Endometrial microvascular endothelial cells (primary cell): ENCODE results near the gene GLI2. TPM values are rescaled to one million over a fixed set of nuclear protein-coding genes. Genes with fewer than 3 reads are reported as not detected.

Source experiments
- in situ Hi-C: cut with HindIII; loops from 2 replicates; pipeline ENCODE4 v1.10.0; 2017; ENCODE audit warnings: low sequenced_read_pairs, low pct_unique_long_range_greater_than_20kb; ENCODE audit errors: inconsistent ontology term
- total RNA-seq: library from RNA; depleted of rRNA; stranded (reverse); fragments of >200 nt; gene quantifications from one replicate; pipeline ENCODE4 v1.2.3, GENCODE V29; 2015; ENCODE audit errors: inconsistent ontology term

Gene GLI2
- total RNA-seq, 1 donor from 2014 or later = 1.5 TPM

GRCh38 chr2:120776649-120777048 lies 41.0 kb downstream of the GLI2 start:
- in situ Hi-C loops = no loop called here

DNA sequence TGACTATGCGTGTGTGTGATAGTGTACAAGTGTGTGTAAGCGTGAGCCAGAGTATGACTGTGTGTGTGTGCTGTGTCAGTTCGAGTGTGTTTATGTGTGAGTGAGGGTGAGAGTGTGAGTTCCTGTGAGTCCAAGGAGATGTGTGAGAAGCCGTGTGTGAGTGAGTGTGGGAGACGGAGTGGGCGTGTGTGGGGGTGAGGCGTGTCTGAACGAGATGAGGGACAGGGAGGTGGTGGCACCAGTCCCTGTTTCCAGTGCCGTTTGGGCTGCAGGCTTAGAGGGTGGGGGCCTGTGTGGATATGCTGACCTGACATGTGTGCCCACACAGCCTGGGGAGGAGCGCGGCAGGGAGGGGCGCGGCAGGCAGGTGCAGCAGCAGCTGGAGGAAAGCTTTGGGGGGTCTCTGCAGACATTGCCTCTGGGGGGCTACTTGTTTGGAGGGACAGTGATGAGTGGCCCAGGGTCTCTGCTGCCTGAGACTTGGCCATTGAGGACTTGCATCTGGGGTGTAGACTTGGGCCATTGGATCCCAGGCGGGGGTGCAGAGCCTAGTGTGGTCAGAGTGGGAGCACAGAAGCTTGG lies 41.6 kb downstream of the GLI2 start:
- in situ Hi-C loops = no loop called here

DNA sequence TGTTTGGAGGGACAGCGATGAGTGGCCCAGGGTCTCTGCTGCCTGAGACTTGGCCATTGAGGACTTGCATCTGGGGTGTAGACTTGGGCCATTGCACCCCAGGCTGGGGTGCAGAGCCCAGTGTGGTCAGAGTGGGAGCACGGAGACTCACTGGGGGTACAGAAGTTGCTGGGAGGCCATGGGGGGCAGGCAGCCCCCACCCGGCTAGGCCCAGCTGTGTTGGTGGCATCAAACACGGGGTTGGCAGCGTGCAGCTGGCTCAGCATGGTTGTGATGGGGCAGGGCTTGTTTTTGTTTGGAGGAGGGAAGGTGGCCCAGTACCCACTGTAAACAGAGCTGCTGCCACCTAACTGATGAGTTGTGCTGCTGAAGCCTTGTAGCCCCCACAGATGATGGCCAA lies 42.1 kb downstream of the GLI2 start:
- in situ Hi-C loops = no loop called here

GRCh38 chr2:120778244-120778643 lies 42.6 kb downstream of the GLI2 start:
- in situ Hi-C loops = no loop called here

DNA sequence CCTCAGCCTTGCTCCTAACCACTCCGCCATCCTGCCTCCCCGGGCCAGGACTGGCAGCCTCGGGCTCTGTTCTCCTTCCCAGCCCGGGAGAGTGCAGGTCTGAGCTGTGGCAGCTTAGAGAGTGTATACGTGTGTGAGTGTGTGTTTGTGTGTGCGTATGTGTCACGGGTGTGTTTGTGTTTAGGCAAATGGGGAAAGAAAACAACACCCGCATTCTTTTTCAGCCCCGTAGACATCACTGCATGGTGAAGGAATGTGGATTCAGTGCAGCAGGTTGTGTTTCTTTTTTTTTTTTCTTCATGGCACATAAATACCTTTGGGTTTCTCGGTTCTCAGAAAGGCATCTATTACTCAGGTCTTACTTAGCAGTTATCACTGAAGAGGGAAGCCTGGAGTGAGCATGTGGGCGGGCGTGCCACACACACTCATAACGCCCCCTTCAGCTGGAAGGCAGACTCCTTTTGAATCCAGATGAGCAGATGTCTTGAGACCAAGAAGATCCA lies 44.2 kb downstream of the GLI2 start:
- in situ Hi-C loops = loop anchor here (10.0 kb wide), 1 partner anchor 135 kb away; no protein-coding TSS in a partner anchor

DNA sequence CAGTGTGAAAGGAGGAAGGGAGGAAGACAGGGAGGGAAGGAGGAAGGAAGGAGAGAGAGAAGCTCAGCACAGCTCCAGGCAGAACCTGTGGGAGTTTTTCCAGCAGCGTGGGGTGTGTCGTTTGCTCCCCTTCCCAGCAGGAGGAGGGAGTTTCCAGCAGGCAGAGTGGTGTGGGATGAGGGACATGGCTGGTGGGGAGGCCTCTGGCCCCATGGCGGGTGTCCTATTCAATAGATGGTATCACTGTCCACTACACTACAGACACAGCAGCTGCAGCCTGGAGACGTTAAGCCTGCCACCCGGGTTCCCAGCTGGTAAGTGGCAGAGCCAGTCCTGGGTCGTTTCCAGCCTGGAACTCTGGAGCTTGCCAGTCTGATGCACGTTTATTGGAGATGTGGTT lies 44.7 kb downstream of the GLI2 start:
- in situ Hi-C loops = loop anchor here (10.0 kb wide), 1 partner anchor 134 kb away; no protein-coding TSS in a partner anchor

DNA sequence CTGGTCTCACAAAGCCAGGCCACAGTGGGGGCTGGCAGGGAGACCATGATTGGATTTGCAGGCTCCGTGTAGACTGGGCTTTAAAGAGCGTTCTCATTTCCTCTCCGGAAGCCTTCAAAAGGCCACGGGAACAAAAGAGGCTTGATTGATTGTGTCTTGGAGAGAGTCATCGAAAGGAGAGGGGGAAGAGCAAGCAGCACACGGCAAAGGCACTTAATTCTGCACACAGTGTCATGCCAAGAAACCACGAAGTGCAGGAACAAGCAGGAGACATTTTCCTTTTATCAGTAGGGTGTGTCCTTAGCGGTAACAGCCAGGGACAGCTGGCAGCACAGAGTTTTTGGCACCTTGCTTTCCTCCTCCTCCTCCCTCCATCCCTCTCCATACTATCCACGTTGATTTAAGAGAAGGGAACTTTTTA lies 47.7 kb downstream of the GLI2 start:
- in situ Hi-C loops = loop anchor here (10.0 kb wide), 1 partner anchor 131 kb away; no protein-coding TSS in a partner anchor

DNA sequence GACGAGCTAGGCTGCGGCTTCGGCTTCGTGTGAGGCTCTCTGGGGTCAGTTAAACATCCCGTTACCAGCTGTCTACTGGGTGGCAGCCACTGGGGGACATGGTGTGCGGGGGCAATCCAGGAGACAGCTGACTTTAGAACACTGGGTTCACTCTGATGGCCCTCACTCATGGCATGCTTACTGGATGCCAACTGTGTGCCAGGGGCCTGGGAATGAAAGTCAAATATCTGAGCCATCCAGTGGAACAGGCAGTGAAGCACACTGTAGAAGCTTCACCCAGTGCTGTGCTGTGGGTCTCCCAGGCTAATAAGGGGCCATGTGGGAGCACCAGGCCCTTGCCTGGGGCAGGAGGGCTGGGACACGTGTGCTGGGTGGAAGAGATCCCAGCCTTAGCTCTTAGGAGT lies 48.3 kb downstream of the GLI2 start:
- in situ Hi-C loops = loop anchor here (10.0 kb wide), 1 partner anchor 131 kb away; no protein-coding TSS in a partner anchor
